ENCODE measurements around the gene NMNAT3.
"Not testable (repeated sequence)": the region's sequence is repeated elsewhere in the genome, so short reads cannot be mapped to it uniquely, and the experiment has no call there.

Gene NMNAT3

GRCh38 chr3:139633511-139633910 is 44.3 kb downstream of the NMNAT3 start:
- no peak for DNase-seq

- peak; percentile 66 for DNase-seq
Measured at GRCh38 chr3:139630542-139630941, 47.2 kb downstream of the NMNAT3 start.

GRCh38 chr3:139629033-139629432 is 48.7 kb downstream of the NMNAT3 start:
- DNase-seq: no peak

GRCh38 chr3:139627759-139628158 is 50.0 kb downstream of the NMNAT3 start:
- peak; percentile 41 for DNase-seq

- DNase-seq: no peak
Measured at GRCh38 chr3:139620438-139620837, 57.3 kb downstream of the NMNAT3 start.

GRCh38 chr3:139619484-139619883 is 58.3 kb downstream of the NMNAT3 start:
- DNase-seq: no peak

- no peak for DNase-seq
Measured at GRCh38 chr3:139617672-139618268, 60.0 kb downstream of the NMNAT3 start.

- peak; percentile 37 for DNase-seq
Measured at GRCh38 chr3:139611528-139611927, 66.2 kb downstream of the NMNAT3 start.

- no peak for DNase-seq
Measured at GRCh38 chr3:139610886-139611285, 66.9 kb downstream of the NMNAT3 start.

GRCh38 chr3:139608924-139609323 is 68.8 kb downstream of the NMNAT3 start:
- no peak for DNase-seq

- DNase-seq: no peak
Measured at GRCh38 chr3:139608108-139608380, 69.7 kb downstream of the NMNAT3 start.

GRCh38 chr3:139607257-139608107 is 70.3 kb downstream of the NMNAT3 start:
- DNase-seq: no peak

- no peak for DNase-seq
Measured at GRCh38 chr3:139602003-139602402, 75.8 kb downstream of the NMNAT3 start.

- peak; percentile 22 for DNase-seq
Measured at GRCh38 chr3:139601191-139601961, 76.4 kb downstream of the NMNAT3 start.

GRCh38 chr3:139597947-139598346 is 79.8 kb downstream of the NMNAT3 start:
- DNase-seq: peak; percentile 77

GRCh38 chr3:139591186-139591585 is 86.6 kb downstream of the NMNAT3 start:
- not testable (repeated sequence) for DNase-seq

- DNase-seq: peak; percentile 56
Measured at GRCh38 chr3:139588450-139588849, 89.3 kb downstream of the NMNAT3 start.

GRCh38 chr3:139587797-139588196 is 90.0 kb downstream of the NMNAT3 start:
- DNase-seq: no peak

- DNase-seq: no peak
Measured at GRCh38 chr3:139586420-139587017, 91.3 kb downstream of the NMNAT3 start.

- DNase-seq: peak; percentile 49
Measured at GRCh38 chr3:139585820-139586219, 92.0 kb downstream of the NMNAT3 start.

GRCh38 chr3:139583651-139584050 is 94.1 kb downstream of the NMNAT3 start:
- not testable (repeated sequence) for DNase-seq

- no peak for DNase-seq
Measured at GRCh38 chr3:139578783-139579182, 99.0 kb downstream of the NMNAT3 start.

GRCh38 chr3:139577909-139578308 is 99.9 kb downstream of the NMNAT3 start:
- no peak for DNase-seq

All from NCI-H446 treated with DMSO at 0.1 percent for 48 hours (cell line).